Muscle layer of duodenum (tissue), 2 donors: ENCODE measurements around the gene RBP5.

Source experiments
- H3K27ac ChIP-seq: one replicate; pipeline ENCODE4 v1.7.0; 2013; ENCODE audit warnings: mild to moderate bottlenecking, low read length
- H3K27me3 ChIP-seq: one replicate; pipeline ENCODE4 v1.7.0; 2013; ENCODE audit warnings: low read depth, mild to moderate bottlenecking, control low read depth, low read length
- H3K36me3 ChIP-seq, 2 donors: one replicate each; pipeline ENCODE4 v1.7.0; 2013; ENCODE audit warnings: low read length in 2 of 2, control low read depth in 1 of 2, mild to moderate bottlenecking in 1 of 2; ENCODE audit not compliant: insufficient read depth in 2 of 2, control insufficient read depth in 1 of 2
- H3K4me1 ChIP-seq, 2 donors: one replicate each; pipeline ENCODE4 v1.7.0; 2013; ENCODE audit warnings: low read length in 2 of 2, mild to moderate bottlenecking in 2 of 2, control low read depth in 1 of 2, moderate library complexity in 1 of 2; ENCODE audit not compliant: insufficient read depth in 2 of 2, control insufficient read depth in 1 of 2
- H3K4me3 ChIP-seq, 2 donors: one replicate each; pipeline ENCODE4 v1.7.0; 2013; ENCODE audit warnings: low read length in 2 of 2, low read depth in 1 of 2, mild to moderate bottlenecking in 1 of 2
- H3K9me3 ChIP-seq, 2 donors: one replicate each; pipeline ENCODE4 v1.7.0; 2013; ENCODE audit warnings: low read length in 2 of 2, control low read depth in 1 of 2, mild to moderate bottlenecking in 1 of 2; ENCODE audit not compliant: control insufficient read depth in 1 of 2
- donor health status: healthy.

RBP5 gene

DNA sequence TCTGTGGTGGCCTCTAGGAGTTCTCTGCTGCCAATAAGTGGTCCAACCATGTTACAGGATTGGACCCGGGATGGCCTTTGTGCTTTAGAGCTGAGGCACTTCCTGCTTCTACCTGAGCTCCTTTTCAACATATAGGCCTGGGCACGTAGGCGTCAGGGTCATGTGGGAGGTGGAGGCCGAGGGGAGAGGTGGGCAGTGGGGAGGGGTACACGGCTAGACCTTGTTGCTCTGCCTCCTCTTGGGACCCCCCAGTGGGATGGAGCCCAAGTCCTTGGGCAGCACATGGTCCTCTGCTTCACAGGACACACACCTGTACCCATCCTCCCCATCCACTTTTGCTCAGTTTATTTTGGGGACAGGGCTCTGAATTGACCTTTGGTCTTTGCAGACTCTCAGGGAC, 7.4 kb downstream of the RBP5 start:
- peaks cover 0 to 6% of the 10 kb centered on the region in 2 donors for H3K4me1 ChIP-seq
- no peak overlapping the region for H3K27ac ChIP-seq
- no peak overlapping the region for H3K4me3 ChIP-seq
- no peaks in the 10 kb centered on the region for H3K27me3 ChIP-seq
- H3K36me3 ChIP-seq: peaks cover 0 to 3% of the 10 kb centered on the region in 2 donors
- no peaks in the 10 kb centered on the region for H3K9me3 ChIP-seq

DNA sequence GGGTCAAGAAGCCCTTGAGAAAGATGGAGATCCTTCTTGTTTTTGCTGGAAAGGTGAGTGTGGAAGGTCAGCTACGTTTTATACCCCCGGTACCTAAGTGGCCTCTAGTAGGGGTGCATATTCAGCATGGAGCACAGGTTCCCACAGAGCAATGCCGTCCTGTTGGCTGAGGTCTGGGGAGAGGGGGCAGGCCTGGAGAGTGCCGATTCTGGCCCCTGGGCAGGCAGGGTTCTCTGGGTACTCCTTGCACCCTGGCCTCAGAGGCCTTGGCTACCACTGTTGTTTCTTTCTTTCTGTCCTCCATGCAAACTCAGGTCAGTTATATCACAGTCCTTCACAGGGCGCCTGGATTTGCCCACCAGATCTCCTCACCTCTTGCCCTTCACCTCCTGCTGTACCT, 8.5 kb downstream of the RBP5 start:
- Histone ChIP-seq H3K9me3 (no peaks in the 10 kb centered on the region), H3K27me3 (no peaks in the 10 kb centered on the region), H3K4me1 (peaks cover 0 to 6% of the 10 kb centered on the region in 2 donors), H3K4me3 (no peak overlapping the region), H3K36me3 (peaks cover 5 to 6% of the 10 kb centered on the region in 2 donors), H3K27ac (no peak overlapping the region)

DNA sequence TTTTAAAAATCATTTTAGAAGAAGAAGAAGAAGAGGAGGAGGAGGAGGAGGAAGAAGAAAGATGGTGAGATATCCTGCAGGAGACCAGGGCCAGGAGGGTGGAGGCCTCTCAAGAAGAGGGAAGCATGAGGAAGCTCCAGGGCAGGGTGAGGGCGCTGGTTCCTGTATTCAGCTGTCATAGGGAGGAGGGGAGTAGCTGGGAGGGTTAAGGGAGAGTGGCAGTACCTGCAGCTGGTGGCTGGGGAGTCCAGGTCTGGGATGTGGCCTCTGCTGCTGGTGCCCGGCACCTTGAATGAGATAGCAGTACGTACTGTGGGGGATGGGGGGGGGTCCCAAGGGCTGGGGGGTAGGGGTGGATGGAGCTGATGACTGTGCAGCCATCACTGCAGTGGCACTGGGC, 9.8 kb downstream of the RBP5 start:
- H3K4me1 ChIP-seq: peaks cover 0 to 6% of the 10 kb centered on the region in 2 donors
- no peaks in the 10 kb centered on the region for H3K27me3 ChIP-seq
- peaks cover 5 to 6% of the 10 kb centered on the region in 2 donors for H3K36me3 ChIP-seq
- no peak overlapping the region for H3K27ac ChIP-seq
- H3K9me3 ChIP-seq: no peaks in the 10 kb centered on the region
- no peak overlapping the region for H3K4me3 ChIP-seq

DNA sequence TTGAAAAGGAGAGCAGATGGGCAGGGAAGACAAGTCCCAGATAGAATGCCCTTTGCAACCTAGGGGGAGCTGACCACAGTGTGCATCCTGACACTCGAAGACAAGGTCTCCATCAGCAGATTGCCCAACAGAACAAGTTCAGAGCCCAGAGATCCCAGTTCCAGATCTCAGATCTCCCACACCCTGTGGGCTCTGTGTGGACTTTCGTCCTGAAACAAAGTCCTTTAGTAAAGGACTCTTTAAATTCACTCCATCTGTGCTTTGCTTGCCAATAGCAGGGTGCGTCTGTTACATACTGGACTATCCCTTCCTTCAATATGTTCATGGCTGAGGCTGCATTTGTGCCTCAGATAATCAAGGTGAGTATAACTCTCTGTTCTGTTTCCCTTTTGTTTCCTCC, 11.0 kb downstream of the RBP5 start:
- Histone ChIP-seq H3K36me3 (peaks cover 5 to 6% of the 10 kb centered on the region in 2 donors), H3K27ac (no peak overlapping the region), H3K27me3 (no peaks in the 10 kb centered on the region), H3K4me3 (no peak overlapping the region), H3K4me1 (peaks cover 0 to 13% of the 10 kb centered on the region in 2 donors), H3K9me3 (no peaks in the 10 kb centered on the region)

DNA sequence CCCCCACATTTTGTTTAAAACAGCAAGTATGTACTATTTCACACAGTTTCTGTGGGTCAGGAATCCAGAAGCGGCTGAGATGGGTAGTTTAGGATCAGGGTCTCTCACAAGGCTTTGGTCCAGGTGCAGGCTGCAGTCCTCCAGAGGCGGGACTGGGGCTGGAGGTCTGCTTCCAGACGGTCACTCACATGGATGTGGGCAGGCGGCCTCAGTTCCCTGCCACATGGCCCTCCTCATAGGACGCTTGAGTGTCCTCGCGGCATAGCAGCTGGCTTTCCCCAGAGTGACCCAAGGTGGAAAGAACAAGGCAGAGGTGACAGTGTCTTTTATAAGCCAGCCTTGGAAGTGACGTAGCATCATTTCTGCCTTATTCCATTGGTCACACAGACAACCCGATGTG, 11.8 kb downstream of the RBP5 start:
- Histone ChIP-seq H3K4me1 (peaks cover 0 to 10% of the 10 kb centered on the region in 2 donors), H3K9me3 (no peaks in the 10 kb centered on the region), H3K27ac (no peak overlapping the region), H3K27me3 (no peaks in the 10 kb centered on the region), H3K36me3 (peaks cover 5 to 6% of the 10 kb centered on the region in 2 donors), H3K4me3 (no peak overlapping the region)

DNA sequence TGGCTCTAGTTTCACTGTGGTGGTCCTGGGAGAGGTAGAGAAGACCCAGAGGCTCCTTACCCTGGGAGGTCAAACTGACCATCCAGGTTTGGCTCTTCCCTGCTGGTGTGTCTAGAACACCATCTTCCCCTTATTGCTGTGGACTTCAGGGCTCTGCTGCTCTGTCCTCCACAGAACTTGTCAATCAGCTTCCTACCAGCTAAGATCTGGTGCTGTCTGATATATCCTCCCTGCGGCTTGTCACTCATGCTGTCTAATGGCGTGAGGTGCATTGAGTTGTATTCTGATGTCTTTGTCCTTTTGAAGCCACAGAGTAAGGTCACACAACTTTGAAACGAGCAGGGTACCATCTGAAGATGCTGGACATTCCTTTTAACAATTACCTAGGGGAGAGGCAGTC, 12.5 kb downstream of the RBP5 start:
- Histone ChIP-seq H3K27me3 (no peaks in the 10 kb centered on the region), H3K4me1 (peaks cover 0 to 10% of the 10 kb centered on the region in 2 donors), H3K36me3 (peaks cover 5 to 6% of the 10 kb centered on the region in 2 donors), H3K27ac (no peak overlapping the region), H3K4me3 (no peak overlapping the region), H3K9me3 (no peaks in the 10 kb centered on the region)

DNA sequence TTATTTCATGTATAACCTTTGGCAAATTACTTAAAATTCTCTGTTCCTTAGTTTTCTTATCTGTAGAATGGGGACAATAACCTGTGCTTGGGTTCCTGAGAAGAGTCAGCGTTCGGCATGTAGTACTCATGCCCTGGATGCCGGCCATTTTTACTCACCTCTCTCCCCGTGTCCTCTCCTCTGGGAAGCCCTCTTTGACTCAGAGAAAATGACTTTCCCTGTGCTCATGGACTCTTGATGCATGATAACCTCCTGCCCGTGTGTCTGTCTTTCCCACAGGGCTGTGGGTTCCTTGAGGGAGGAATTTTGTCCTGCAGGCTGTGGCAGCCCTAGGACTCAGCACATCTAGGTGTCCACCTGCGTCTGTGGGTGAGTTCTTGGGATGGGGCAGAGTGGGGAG, 13.8 kb downstream of the RBP5 start:
- peaks cover under 1 to 10% of the 10 kb centered on the region in 2 donors for H3K4me1 ChIP-seq
- no peaks in the 10 kb centered on the region for H3K27me3 ChIP-seq
- peaks cover 5 to 6% of the 10 kb centered on the region in 2 donors for H3K36me3 ChIP-seq
- H3K4me3 ChIP-seq: no peak overlapping the region
- no peak overlapping the region for H3K27ac ChIP-seq
- no peaks in the 10 kb centered on the region for H3K9me3 ChIP-seq

DNA sequence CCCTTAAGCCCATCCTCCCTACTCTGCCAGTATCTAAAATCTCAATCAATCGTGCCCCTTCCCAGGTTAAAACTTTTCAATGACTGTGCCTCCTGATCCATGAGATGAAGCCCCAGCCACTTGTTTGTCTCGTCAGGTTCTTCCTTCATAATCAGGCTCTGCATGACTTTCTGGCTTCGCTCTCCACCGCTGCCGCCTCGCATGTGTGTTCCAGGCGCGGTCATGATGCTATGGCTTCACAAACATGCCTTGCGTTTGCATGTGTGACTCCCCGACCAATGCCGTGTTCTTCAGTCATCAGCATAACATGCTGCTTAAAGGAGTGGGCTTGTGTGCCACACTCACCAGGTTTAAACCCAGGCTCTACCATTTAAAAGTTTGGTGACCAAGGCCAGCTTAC, 14.7 kb downstream of the RBP5 start:
- Histone ChIP-seq H3K36me3 (peaks cover 5 to 6% of the 10 kb centered on the region in 2 donors), H3K4me1 (peaks cover 7 to 10% of the 10 kb centered on the region in 2 donors), H3K9me3 (no peaks in the 10 kb centered on the region), H3K4me3 (no peak overlapping the region), H3K27ac (no peak overlapping the region), H3K27me3 (no peaks in the 10 kb centered on the region)

DNA sequence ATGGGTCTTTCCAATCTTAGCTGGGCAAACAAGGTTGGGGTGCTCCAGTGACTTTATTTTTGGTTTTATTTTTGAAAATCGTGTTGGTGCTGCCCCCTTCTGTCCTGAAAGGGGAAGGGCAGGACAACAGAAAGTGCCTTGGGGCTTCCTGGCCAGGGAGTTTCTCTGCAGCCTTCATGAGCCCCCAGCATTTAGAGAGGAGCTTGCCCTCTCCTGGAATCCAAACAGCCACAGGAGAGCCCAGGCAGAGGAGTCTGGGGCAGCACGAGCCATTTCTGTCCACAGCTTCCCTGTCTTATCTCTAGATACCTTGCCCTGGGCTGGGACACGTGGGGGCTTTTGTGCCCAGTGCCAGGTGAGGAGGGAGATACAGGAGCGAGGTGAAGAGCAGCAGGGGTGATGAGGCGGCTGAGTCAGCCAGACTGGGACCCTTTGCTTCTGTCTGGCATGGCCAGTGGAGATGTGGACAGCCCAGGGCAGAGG, 15.3 kb downstream of the RBP5 start:
- Histone ChIP-seq H3K27me3 (no peaks in the 10 kb centered on the region), H3K4me1 (peaks cover 7 to 10% of the 10 kb centered on the region in 2 donors), H3K9me3 (no peaks in the 10 kb centered on the region), H3K27ac (no peak overlapping the region), H3K4me3 (no peak overlapping the region), H3K36me3 (peaks cover 5 to 6% of the 10 kb centered on the region in 2 donors)

DNA sequence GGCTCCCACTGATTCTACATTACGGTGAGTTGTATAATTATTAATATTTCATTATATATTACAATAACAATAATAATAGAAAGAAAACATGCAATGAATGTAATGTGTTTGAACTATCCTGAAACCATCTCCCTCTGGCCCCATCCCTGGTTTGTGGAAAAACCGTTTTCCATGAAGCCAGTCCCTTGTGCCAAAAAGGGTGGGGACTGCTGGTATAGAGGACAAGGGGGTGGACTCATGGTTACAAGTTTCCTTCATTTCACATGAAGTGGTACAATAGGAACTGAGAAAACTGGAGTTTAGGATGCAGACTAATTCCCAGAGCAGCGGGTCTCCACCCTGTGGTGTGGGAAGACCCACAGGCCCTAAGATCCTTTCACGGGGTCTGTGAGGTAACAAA, 16.6 kb downstream of the RBP5 start:
- Histone ChIP-seq H3K36me3 (peaks cover 5 to 6% of the 10 kb centered on the region in 2 donors), H3K4me1 (peaks cover 7 to 10% of the 10 kb centered on the region in 2 donors), H3K27ac (no peak overlapping the region), H3K9me3 (no peaks in the 10 kb centered on the region), H3K4me3 (no peak overlapping the region), H3K27me3 (no peaks in the 10 kb centered on the region)

DNA sequence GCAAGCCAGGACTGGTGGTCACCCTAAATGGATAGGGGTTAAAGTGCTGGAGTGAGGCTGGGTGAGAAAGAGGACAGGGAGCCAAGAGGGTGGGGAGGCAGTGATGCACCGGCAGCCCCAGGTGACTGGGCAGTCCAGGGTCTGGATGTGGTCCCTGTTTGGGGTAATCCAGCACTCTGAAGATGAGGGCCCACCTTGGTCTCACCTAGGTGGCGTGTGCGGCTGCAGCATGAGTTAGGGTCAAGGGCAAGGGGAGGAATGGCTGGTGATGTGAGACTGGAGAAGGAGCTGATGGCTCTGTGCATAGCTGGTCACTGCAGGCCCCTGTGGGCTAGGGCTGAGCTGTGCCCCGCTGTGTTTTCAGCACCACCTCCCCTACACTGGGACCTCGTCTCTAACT, 18.0 kb downstream of the RBP5 start:
- Histone ChIP-seq H3K9me3 (no peaks in the 10 kb centered on the region), H3K36me3 (peaks cover 0 to 3% of the 10 kb centered on the region in 2 donors), H3K27ac (no peak overlapping the region), H3K4me1 (peaks cover 7 to 10% of the 10 kb centered on the region in 2 donors), H3K27me3 (no peaks in the 10 kb centered on the region), H3K4me3 (no peak overlapping the region)

DNA sequence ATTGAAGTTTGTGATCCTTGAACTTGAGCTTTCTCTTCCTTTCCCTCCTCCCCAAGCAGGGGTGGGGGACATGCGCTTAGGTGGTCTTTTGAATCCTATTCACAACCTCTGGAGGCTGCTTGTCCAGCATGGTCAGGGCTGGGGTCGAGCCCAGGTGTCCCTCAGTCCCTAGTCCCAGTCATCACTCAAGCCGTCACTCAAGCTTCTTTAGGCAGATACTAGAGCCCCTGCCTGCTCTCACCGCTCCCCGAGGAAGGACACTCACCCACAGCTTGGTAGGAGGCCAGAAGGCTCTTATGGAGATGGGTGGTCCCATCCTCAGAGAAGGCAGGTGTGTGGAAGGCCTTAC, 19.1 kb downstream of the RBP5 start:
- Histone ChIP-seq H3K4me1 (peaks cover 7 to 10% of the 10 kb centered on the region in 2 donors), H3K27ac (peak overlapping the region; percentile 86), H3K4me3 (peak overlapping the region; percentile 15 to 88), H3K36me3 (peaks cover 0 to 3% of the 10 kb centered on the region in 2 donors), H3K27me3 (no peaks in the 10 kb centered on the region), H3K9me3 (no peaks in the 10 kb centered on the region)
